ENCODE measurements around the gene ZNF23.

The ZNF23 gene

DNA sequence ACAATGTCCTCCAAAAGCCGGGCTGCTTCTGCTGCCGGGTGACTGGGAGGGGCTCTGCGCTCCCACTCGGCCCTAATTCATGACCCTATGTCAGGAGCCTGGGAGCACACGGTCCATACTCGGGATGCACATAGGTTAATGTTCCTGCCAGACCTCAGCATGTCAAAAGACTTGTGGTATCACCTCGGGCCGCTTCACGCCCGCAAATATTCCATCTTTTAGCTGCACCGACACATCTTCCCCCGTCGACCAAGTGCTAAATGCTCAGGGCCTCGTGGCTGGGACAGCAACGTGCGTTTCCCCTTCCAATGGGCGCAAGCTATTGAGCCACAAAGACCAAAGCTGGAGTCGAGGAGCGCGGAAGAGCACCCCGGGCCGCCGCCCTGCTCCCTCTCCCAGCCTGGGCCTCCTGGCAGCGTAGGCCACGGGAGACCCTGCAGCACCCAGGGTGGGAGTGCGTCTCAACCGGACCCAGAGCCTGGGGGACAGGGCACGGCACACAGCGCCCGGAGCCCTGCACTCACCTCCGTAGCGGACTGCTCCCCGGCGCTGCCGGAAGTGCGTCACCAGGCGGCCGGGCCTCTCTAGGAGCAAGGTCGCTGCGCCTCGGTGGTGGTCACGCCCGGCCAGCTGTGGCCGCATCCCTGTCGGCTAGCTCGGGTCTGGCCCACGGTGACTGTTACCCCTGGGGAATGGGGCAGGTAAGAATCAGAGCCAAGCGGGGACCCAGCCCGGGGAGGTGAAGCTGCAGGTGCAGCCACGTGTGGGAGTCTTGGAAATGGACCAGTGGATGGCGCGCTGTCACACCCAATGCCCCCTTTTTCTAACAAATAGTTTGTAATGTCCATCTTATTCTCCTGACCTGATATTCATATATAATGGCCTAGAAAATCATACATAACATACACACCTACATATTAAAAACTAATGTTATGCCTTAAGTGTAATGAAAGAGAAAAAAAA is at the start of gene ZNF23:
Gene ZNF23 (minus strand): TSS at position 562 of the 963 bp plus-strand sequence. CDS start 5,451 bp downstream, outside the sequence.
- peak; percentile 77 for DNase-seq

DNA sequence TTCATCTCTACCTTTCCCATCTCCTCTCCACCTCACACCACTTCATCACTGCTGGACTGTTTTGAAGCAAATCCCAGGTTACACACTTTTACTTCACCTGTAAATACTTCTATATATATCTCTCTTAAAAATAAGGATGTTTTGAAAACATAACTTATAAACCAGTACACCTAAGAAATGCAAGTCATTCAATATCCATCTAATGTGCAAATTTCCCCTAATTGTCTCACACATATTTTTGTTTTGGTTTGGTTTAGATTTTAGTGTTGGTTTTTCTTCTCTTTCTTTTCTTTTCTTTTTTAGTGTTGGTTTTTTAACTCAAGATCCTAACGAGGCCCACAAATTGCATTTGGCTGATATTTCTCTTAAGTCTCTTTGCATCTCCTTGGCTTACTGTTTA is 45.0 kb upstream of the ZNF23 start:
- no peak for DNase-seq

DNA sequence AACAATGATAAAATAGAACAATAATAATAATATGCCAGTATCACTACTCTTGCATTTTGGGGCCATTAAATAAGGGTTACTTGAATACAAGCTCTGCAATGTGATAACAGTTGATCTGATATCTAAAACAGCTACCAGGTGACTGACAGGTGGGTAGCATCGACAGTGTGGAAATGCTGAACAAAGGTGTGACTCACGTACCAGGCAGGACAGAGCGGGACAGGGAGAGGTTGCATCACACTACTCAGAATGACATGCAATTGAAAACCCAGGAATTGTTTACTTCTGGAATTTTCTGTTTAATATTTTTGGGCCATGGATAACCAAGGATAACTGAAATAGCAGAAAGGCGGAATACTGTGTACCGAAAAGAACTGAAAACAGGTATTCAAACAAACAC is 42.9 kb upstream of the ZNF23 start:
- no peak for DNase-seq

DNA sequence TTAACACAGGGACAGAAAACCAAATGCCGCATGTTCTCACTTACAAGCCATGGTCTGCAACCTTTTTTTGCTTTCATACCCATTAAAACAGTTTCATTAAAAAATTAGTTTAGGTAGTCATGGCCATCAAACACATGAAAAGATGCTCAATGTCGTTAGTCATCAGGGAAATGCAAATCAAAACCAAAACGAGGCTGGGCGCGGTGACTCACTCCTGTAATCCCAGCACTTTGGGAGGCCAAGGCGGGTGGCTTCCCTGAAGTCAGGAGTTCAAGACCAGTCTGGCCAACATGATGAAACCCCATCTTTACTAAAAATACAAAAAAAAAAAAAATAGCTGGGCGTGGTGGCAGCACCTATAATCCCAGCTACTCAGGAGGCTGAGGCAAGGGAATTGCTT is 42.0 kb upstream of the ZNF23 start:
- peak; percentile 30 for DNase-seq

DNA sequence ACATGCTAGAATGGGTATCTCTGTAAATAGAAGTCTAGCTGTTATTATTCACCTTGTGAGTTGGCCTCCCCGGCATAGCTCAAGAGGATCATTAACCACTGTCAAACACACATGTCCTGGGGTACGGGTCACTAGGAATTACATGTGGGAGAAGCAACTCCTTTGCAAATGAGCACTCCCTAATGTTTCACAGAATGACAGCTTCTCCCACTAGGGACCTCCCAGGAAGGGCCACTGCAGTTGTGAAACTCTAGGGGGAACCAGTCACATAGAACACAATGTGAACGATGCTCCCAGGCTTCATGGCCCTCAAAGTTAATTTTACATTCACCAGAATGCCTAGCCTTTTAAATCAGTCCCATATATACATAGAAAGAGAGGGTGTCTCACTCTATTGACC is 39.5 kb upstream of the ZNF23 start:
- no peak for DNase-seq

DNA sequence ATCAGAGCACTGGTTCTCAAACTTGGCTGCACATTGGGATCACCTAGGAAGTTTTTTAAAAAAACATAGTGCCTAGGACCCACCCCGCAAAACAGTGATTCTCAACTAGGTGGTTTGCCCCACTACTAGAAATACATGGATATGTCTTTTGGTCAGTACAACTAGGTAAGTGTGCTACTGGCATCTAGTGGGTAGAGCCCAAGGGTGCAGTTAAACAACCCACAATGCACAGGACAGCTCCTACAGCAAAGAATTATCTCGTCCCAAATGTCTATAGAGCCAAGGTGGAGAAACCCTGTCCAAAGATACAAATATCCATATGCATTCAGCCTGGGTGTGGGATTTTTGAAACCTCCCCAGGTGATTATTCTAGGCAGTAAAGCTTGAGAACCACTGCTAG is 38.9 kb upstream of the ZNF23 start:
- no peak for DNase-seq

DNA sequence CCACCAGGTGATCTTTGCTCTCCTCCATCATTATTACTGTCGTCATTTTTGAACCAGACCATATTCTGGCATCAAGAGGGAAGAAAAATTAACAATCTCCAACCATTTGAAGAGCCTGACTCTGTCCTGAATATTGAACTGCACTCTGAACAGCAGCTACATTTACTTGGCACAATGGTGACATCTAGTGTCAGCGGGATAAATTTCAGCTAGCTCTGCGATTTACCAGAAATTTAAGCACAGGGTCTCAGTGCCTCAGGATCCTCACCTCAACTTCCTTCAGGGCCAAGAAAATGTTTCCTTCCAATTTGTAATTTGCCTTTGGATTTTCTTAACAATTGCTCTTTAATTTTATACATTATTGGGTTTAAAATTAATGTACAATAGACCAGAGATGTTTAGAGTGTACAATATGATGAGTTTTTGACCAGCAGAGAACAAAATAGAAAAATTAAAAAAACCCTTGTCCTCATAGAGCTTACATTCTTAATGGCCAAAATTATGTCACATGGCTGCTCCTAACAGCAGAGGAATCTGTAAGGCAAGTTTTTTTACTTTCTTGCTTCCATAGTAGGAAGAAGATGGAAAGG is 37.8 kb upstream of the ZNF23 start:
- peak; percentile 36 for DNase-seq

DNA sequence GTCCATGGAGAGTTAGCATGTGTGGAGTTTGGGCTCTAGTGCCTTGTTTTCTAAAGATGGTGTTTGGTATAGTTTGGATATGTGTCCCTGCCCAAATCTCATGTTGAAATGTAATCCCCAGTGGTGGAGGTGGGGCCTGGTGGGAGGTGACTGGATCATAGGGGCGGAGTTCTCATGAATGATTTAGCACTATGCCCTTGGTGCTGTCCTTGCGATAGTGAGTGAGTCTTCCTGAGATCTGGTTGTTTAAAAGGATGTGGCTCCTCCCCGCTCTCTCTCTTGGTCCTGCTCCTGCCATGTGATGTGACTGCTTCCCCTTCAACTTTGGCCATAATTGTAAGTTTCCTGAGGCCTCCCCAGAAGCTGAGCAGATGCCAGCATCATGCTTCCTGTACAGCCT is 36.0 kb upstream of the ZNF23 start:
- DNase-seq, result no peak

DNA sequence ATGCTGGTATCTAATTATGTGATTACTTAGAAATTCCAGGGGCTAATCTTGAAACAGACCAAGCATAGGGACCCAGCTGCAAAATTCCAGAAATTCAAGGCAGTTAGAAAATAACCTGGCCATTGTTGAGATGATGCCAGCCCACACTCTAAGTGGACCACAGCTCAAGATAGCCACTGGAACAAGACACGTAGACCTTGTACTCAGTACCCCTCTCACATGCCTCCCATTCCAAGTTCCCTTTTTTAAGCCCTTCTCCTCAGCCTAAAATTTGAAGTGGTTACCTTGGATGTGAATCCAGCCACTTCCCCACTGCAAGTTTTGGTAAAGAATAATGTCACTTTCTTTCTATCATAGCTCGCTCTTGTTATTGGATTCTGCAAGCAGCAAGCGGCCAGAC is 31.2 kb upstream of the ZNF23 start:
- no peak for DNase-seq

DNA sequence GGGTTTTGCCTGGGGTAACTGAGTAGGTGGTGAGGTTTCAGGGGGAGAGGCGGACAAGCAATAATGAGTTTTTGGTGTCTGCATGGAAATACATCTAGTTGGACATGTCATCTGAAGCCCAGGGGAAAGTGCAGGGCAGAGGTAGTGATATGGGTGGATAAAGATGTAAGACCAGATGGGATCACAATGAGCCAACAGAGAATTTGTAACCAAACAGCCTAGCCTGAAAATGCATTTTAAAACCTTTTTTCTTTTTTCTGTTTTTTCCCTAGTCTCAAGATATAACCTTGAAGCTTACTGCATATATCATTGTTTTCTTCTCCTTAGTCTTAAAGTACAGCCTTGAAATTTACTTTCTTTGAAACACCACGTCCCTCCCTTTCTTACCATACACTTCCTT is 30.7 kb upstream of the ZNF23 start:
- no peak for DNase-seq

DNA sequence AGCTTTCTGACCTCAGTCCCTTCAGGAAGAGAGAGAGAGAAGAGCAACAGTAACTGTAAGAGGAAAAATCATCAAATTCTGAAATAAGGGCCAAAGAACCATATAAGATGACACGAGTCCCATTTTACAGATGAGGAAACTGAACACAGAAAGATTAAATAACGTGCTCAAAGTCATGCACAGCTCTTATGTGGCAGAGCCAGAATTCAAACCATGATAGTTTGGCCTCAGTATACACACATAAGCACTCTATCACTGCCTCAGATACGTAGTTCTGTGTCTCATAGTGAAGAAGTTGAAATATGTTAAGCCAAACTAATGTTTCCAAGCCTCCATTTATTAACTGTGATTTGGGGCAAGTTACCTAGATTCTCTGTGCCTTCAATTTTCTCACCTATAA is 29.0 kb upstream of the ZNF23 start:
- DNase-seq, result no peak

DNA sequence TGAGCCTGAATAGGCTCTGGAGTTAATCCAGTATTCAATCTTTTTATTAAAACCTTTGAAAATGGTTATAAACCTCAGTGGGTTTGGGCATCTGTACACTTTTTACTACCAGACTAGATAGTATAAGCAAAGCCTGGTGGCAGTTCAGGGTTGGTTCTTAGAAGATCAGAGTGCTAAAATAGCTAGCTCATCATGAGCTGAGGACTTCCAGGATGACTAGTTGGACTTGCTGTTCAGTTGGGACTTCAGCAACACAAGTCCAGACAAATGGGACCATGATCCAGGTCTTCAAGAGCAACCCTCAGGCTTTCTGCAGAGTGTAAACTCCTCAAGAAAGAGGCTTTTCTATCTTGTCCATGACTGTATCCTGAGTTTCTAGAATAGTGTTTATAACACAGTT is 28.3 kb upstream of the ZNF23 start:
- no peak for DNase-seq

DNA sequence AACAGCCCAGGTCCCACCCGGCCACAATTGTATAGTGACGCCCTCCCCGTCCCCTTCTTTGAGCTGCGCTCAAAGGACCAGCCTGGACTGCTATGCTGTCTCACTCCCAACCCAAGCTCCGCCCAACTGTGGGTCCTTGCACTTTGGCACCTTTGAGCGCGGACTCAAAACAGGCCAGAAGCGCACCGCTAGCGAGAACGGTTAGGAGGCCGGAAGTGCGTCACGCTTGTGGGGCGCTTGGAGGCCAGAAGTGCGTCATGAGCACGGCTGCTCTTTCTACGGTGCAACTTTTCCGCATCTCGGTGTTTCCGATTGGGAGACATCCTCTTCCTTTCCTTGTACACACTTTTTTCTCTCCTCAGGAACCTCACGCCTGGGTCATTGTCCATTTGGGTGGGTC is 27.1 kb upstream of the ZNF23 start, which contains the start of gene ZNF19:
Gene ZNF19 (minus strand): TSS at position 203 of the 400 bp plus-strand sequence. CDS start 7,210 bp downstream, outside the sequence.
- DNase-seq, result no peak

DNA sequence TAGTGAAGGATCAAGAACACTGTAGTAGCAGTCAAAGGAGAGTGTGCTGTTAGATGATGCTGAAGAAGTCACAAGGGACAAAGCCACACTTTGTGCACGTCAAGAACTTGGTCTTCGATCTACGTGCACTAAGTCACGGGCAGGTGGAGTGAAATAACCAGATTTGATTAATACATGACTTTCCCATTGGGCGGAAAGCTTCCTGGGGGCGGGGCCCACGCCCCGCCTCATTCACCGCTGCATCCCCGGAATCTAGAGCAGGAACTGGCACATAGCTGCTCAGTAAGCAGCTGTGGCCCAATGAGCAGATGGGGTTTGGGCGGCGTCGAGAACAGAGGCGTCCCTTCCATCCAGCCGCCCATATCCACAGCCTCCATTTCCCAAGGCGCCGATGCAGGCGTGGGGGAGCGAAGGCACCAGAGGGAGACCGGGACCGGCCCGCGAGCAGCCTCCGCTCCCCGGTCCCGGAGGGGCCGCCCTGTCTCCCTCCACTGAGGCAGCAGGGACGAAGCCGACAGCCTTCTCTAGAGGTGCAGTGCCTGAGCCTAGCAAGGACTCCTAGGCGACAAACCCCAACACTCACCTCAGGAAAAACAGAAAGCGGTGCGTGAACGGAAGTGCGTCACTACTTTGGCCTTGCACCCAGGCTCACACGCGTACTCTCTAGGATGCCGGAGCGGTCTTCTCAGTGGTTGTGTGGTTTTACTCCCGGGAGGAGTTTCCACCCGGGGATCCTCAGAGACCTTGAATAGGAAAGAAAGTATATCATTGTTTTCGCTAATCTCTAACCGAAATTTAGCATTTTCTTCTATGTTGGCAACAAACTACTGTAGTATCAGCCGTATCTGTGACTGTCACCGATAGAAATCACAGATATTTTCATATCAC is 22.2 kb upstream of the ZNF23 start:
- DNase-seq, result peak; percentile 84

DNA sequence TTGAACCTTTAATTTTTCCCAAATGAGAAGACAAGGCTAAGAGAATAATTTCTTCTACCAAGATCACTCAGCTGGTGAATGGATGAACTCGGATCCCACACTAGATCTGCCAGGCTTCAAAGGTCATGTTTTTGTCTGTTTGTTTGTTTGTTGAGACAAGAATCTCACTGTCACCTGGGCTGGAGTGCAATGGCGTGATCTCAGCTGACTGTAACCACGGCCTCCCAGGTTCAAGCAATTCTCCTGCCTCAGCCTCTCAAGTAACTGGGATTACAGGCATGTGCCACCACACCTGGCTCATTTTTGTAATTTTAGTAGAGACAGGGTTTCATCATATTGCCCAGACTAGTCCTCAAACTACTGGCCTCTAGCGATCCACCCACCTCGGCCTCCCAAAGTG is 20.5 kb upstream of the ZNF23 start:
- no peak for DNase-seq

DNA sequence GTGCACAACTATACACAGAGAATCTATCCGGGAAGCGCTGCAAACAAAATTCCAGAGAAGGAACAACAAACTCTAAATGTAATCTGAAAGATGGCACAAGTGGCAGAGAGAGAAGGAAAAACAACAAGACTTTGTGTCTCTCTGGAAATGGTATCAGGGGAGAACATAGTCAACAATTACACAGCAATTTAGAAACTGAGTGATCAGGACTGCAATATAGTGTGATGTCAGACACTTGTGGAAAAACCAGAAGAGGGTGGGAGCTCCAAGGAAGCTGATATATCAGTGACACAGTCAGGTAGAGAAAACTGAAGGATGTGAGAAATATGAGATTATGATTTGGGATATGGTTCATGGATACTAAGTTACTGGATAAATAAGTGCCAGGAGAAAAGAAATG is 18.9 kb upstream of the ZNF23 start:
- DNase-seq, result no peak

DNA sequence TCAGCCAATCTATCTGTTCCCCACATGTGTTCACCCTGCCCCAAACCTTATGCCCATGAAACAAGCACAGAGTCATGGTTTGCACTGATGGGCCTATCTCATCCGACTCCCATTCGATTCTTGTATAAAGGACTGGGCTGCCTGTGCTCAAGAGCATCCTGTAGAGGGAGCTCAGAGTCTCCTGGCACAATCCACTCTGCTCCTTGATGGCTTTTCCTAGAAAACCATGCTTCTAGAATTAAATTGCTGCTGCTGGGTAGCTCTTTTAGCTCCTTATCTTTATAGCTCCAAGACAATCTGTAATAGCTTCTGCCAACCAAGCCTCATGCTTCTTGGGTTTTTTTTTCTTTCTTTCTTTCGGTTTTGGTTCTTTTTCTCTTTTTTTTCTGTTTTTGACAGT is 17.4 kb upstream of the ZNF23 start:
- DNase-seq, result no peak

DNA sequence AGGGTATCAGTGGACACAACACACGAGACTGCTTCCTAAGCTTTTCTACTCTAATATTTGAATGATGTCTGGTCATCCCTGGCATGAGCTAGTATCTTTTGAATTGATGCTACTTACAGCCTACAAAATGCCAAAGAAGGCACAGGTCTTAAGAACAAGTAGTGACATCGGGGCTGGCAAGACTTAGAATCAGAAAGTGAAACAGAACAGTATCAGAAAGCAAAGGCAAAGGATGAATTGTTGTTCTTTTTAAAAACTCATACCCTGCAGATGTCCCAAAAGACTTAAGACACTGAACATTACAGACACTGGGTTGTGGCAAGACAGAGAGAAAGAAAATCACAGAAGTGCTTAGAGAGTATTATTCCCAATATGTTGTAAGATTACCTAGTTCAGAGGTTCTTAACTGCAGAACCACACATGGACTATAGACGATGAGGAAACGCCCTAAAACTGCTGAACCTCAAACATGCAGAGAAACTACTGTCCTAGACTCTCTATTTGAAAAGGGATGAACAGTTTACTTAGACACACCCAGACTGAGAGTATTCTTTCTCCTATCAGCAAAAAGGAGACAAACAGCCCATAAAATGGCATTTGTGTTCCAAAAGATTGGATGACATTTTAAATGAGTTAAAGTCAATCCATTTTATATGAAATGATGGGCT is 14.5 kb upstream of the ZNF23 start:
- DNase-seq, result no peak

DNA sequence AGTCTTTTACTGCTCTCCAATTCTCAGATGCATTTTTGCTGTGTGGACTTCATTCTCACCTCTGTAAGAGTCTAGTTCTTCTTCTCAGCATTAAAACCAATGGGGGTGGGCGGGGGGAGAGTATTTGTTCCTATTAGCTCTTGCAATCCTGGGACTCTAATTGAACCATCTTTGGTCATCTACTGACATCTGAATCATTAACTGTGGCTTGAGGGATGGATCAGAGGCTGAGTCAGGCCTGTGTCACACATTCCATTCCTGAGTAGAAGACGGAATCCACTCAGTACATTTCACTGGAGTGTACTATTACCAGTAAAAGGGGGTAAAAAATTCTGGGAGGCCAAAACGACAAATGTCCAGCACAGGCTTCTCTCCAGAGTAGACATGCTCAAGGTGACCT is 12.8 kb upstream of the ZNF23 start:
- DNase-seq, result no peak

DNA sequence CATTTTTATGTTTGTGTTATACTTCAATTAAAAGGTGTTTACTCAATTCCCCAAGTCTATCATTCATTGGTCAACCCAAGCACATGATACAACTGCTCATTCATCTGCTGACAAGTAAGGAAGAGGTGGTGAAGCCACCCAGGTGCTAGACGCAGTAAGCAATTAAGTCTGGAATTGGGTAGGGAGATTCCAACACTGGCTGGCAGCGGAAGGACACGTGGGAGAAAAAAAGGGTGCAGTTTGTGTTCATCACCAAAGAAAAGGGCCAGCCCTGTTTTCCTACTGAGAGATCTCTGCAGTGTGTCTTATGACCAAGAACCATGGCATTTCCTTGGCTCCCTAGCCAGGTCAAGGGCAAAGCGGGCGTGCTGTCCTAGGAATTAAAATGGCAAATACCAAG is 11.8 kb upstream of the ZNF23 start:
- no peak for DNase-seq

DNA sequence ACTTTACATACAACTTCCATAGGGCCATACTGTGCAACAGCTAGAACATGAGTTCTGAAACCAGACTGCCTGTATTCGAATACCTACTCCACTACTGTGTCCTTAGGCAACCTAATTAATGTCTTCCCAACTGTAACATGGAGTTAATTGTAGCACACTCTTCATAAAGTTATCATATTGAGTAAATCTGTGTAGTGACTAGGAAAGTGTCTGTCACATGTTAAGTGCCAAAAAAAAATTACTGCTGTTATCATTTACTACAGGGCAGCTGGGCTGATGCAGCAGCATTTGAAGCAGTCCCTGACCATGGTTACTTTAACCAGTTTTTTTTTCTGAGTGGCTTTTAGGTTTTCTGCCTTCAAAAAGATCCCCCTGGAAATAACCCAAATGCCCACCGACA is 10.9 kb upstream of the ZNF23 start:
- DNase-seq, result no peak

DNA sequence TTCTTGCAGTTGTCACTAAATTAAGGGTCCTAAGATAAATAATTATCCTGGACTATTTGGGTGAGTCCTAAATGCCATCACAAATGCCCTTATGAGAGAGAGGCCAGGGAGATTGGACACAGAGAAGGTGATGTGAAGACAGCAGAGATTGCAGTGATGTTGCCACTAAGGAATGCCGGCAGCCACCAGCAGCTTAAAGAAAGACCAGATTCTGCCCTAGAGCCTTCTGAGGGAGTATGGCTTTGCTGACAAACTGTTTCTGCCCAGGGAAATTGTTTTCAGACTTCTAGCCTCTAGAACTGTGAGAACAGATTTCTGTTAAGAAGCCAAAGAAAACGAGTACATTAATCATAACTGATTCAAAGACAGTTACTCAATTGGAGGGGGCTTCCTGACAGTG is 10.0 kb upstream of the ZNF23 start:
- DNase-seq, result no peak

DNA sequence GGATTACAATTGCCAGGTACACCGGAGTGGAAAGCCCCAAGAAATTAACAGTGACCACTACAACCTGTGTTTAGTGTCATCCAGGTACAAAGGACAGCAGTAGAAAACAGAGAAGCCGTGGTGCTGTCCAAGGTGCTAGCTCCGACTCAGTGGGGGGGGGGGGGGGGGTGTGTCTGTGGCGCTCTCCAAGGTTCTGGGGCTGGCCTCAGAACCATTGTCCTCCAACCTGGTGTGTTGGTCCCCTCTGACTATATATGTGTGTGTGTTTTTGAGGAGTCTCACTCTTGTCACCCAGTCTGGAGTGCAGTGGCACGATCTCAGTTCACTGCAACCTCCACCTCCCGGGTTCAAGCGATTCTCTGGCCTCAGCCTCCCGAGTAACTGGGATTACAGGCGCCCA is 5.8 kb upstream of the ZNF23 start:
- DNase-seq, result peak; percentile 11
